Subcutaneous adipose tissue (tissue), 4 donors: ENCODE measurements around the gene MGAT4A. TPM values are rescaled to one million over a fixed set of nuclear protein-coding genes. Genes with fewer than 3 reads are reported as not detected.

Experiments used
- total RNA-seq, 4 donors: library from RNA; depleted of rRNA; stranded (reverse); fragments of >200 nt; gene quantifications; one replicate each; pipeline ENCODE4 v1.1.0, GENCODE V29; 2016
- TF ChIP-seq, protein P1 (sequence below): fragments of 450-650 bp; IDR thresholded peaks from one replicate; pipeline ENCODE4 v1.5.1; 2016; ENCODE audit warnings: low read depth, mild to moderate bottlenecking, control low read depth, antibody characterized with exemption, moderate library complexity

MGAT4A gene
- total RNA-seq, 4 donors from 2014 or later, result 23.0 to 30.8 (median 27.5) TPM

DNA sequence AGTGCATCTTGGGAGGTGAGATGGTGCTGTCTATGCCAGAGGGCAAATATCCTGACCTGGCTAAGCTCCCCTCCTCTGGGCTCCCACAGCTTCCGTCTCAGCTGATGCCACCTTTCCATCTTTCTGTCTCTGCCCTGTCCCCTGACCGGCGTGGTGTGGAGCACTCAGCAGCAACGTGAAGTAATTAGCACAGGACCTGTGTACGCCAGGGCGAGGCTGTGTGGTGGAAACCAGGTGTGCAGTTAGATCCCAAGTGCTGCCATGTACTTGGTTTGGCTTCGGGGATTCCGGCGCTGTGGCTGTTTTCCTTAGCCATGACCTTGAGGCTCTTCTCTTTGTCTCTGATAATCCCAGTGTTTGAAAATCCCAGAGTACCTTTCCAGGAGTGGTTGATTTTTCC is 159.1 kb downstream of the MGAT4A start:
- TF ChIP-seq, protein P1, sequence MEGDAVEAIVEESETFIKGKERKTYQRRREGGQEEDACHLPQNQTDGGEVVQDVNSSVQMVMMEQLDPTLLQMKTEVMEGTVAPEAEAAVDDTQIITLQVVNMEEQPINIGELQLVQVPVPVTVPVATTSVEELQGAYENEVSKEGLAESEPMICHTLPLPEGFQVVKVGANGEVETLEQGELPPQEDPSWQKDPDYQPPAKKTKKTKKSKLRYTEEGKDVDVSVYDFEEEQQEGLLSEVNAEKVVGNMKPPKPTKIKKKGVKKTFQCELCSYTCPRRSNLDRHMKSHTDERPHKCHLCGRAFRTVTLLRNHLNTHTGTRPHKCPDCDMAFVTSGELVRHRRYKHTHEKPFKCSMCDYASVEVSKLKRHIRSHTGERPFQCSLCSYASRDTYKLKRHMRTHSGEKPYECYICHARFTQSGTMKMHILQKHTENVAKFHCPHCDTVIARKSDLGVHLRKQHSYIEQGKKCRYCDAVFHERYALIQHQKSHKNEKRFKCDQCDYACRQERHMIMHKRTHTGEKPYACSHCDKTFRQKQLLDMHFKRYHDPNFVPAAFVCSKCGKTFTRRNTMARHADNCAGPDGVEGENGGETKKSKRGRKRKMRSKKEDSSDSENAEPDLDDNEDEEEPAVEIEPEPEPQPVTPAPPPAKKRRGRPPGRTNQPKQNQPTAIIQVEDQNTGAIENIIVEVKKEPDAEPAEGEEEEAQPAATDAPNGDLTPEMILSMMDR, result no peak

DNA sequence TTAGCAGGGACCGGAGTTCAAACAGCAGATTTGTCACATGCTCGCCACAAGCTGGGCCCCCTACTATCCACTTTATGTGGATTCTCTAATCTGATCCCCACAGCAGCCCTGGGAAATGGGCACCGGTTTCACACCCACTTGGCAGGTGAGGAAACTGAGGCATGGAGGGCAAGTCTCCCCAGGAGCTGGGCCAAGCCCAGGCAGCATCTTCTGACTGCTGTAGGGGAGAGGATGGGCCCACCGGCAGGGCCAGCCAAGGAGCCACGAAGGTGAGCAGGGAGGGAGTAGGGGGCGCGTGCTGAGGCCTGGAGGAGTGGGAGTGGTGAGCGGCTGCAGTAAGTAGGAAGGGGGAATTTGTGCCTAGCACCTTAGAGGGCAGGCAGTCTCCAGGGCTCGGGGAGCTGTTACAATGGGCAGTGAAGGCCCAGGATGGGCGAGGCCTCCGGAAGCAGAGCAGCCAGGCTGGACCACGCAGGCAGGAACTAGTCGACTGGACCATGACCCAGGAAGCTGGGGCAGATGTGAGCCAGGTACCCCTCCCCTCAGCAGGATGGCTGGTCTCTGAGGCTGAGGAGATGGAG is 159.7 kb downstream of the MGAT4A start:
- TF ChIP-seq, protein P1, result no peak

DNA sequence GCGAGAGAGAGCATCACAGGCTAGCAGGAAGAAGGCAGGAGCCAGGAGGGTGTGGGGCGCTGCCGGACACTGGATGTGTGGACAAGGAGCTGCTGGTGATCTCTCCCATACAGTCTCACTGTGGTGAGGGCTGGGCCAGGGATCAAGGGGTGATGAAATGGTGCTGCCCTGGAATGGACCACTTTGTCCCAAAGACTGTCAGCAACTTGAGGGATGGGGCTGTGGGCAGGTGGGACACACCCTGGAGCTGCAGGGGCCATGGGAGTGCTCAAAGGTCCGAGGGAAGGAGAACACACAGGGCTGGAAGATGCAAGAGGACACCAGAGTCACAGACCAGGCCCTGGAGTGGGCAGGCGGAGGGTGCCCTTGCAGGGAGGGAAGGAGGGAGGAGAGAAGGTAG is 160.6 kb downstream of the MGAT4A start:
- TF ChIP-seq, protein P1, result no peak

DNA sequence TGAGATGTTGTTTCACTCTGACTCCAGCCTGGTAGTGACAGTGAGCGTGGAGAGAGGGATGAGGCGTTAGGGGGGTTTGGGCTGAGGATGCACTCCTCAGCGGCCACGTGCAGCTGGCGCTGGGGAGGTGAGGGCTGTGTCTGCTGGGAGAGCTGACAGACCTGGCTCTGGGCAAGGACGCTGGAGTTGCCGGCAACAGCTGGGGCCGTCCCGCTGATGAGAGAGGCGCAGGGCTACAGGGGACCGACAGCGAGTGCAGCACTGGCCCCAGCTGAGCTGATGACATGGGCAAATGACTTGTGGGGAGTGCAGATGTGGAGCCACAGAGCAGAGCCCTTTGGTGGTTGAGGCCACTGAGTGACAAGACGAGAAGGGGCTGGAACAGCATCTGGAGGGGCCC is 161.0 kb downstream of the MGAT4A start:
- TF ChIP-seq, protein P1, result no peak

DNA sequence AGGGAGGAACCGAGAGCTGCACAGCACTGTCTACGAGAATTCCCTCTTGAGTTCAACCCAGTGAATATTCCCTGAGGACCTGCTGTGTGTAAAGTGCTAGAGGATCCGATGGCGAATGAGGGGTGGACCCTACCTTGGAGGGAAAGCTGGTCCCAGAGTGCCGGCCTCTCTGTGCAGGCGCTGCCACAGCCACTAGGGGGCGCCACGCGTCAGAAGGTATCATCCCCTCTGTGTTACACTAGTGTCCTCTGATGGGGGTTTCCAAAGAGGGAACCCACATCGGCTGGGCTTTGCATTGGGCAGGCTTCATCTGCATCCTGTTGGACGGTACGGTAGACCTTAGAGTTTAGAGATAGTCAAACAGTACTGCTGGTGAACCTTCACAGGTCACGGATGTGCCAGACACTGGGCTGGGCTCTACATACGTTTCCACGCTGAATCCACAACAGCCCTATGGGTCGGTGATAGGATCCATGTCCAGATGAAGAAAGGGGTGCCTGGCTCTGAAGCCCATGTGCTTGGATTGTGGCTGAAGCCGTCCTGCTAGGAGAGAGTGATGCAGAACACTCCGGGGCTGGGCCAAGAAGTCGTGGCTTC is 161.6 kb downstream of the MGAT4A start:
- TF ChIP-seq, protein P1, result no peak

Other genes with a start within 250 kb of the MGAT4A start
- 10 to 100 TPM; 33.1 to 48.7 (median 37.6) TPM for gene COA5, start 122.6 kb downstream of the MGAT4A start, total RNA-seq
- gene UNC50, start 122.5 kb downstream of the MGAT4A start, total RNA-seq, result 10 to 100 TPM; 34.5 to 58.1 (median 53.0) TPM
- 1 to 10 TPM; 1.4 to 8.3 (median 4.5) TPM for gene CRACDL, start 205.1 kb upstream of the MGAT4A start, total RNA-seq